ENCODE results near the gene RASL10B. TPM values are rescaled to one million over a fixed set of nuclear protein-coding genes. Genes with fewer than 3 reads are reported as not detected.

Gene RASL10B
- total and polyA plus RNA-seq, 7 donors = 0.60 to 5.5 (median 3.6) TPM; not detected in 1

GRCh38 chr17:35773129-35773528 is 41.7 kb downstream of the RASL10B start:
- no peak for TF ChIP-seq POLR2AphosphoS5 (IDR thresholded peaks at IDR 0.05)
- TF ChIP-seq POLR2A (IDR thresholded peaks at IDR 0.05) = no peak
- TF ChIP-seq EP300 (IDR thresholded peaks at IDR 0.05) = no peak
- TF ChIP-seq, protein P1, sequence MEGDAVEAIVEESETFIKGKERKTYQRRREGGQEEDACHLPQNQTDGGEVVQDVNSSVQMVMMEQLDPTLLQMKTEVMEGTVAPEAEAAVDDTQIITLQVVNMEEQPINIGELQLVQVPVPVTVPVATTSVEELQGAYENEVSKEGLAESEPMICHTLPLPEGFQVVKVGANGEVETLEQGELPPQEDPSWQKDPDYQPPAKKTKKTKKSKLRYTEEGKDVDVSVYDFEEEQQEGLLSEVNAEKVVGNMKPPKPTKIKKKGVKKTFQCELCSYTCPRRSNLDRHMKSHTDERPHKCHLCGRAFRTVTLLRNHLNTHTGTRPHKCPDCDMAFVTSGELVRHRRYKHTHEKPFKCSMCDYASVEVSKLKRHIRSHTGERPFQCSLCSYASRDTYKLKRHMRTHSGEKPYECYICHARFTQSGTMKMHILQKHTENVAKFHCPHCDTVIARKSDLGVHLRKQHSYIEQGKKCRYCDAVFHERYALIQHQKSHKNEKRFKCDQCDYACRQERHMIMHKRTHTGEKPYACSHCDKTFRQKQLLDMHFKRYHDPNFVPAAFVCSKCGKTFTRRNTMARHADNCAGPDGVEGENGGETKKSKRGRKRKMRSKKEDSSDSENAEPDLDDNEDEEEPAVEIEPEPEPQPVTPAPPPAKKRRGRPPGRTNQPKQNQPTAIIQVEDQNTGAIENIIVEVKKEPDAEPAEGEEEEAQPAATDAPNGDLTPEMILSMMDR (IDR thresholded peaks at IDR 0.05) = no peak
- H3K27me3 ChIP-seq = no peaks in the 10 kb centered on the region
- no peaks in the 10 kb centered on the region for H3K9me3 ChIP-seq
- H3K27ac ChIP-seq = peak overlapping the region; percentile 82 to 94 (median 88)
- H3K4me3 ChIP-seq = no peak overlapping the region
- peaks cover 0 to 57% (median 32%) of the 10 kb centered on the region in 4 donors for H3K4me1 ChIP-seq
- H3K36me3 ChIP-seq = no peaks in the 10 kb centered on the region
- DNase-seq = no peak
- WGBS, 2 donors = 76 to 85% methylated on average over 20 of the region's 20 CpGs
- intact Hi-C loops (cut with DNase I) = no loop called here

GRCh38 chr17:35773679-35774425 is 42.4 kb downstream of the RASL10B start:
- 50 to 66% methylated on average over 10 of the region's 10 CpGs for whole genome bisulfite sequencing, 2 donors
- H3K27ac ChIP-seq = peak overlapping the region; percentile 82 to 94 (median 88)
- intact Hi-C loops (cut with DNase I) = no loop called here
- no peaks in the 10 kb centered on the region for H3K9me3 ChIP-seq
- DNase-seq = no peak
- H3K4me3 ChIP-seq = no peak overlapping the region
- no peak for TF ChIP-seq EP300 (IDR thresholded peaks at IDR 0.05)
- TF ChIP-seq POLR2A (IDR thresholded peaks at IDR 0.05) = no peak
- TF ChIP-seq, protein P1 (IDR thresholded peaks at IDR 0.05) = no peak
- TF ChIP-seq POLR2AphosphoS5 (IDR thresholded peaks at IDR 0.05) = no peak
- no peaks in the 10 kb centered on the region for H3K27me3 ChIP-seq
- peaks cover 0 to 57% (median 32%) of the 10 kb centered on the region in 4 donors for H3K4me1 ChIP-seq
- no peaks in the 10 kb centered on the region for H3K36me3 ChIP-seq

GRCh38 chr17:35774499-35774898 is 43.1 kb downstream of the RASL10B start:
- no peaks in the 10 kb centered on the region for H3K27me3 ChIP-seq
- intact Hi-C loops (cut with DNase I) = no loop called here
- 29 to 61% methylated on average over 5 of the region's 5 CpGs for WGBS, 2 donors
- H3K9me3 ChIP-seq = no peaks in the 10 kb centered on the region
- peak overlapping the region; percentile 82 to 94 (median 88) for H3K27ac ChIP-seq
- peak; percentile 92 for DNase-seq
- H3K36me3 ChIP-seq = no peaks in the 10 kb centered on the region
- TF ChIP-seq POLR2A (IDR thresholded peaks at IDR 0.05) (peak in 1 of 2 donors; percentile 37), EP300 (IDR thresholded peaks at IDR 0.05) (no peak), POLR2AphosphoS5 (IDR thresholded peaks at IDR 0.05) (peak; percentile 35 to 84 (median 77))
- H3K4me1 ChIP-seq = peaks cover 0 to 57% (median 32%) of the 10 kb centered on the region in 4 donors
- H3K4me3 ChIP-seq = peak overlapping the region in 3 of 4 donors; percentile 18 to 42 (median 28)

- Histone ChIP-seq H3K4me3 (peak overlapping the region in 3 of 4 donors; percentile 18 to 42 (median 28)), H3K27me3 (no peaks in the 10 kb centered on the region), H3K27ac (peak overlapping the region; percentile 82 to 94 (median 88)), H3K36me3 (no peaks in the 10 kb centered on the region), H3K4me1 (peaks cover 0 to 57% (median 32%) of the 10 kb centered on the region in 4 donors), H3K9me3 (no peaks in the 10 kb centered on the region)
- TF ChIP-seq, protein P1 (IDR thresholded peaks at IDR 0.05) = no peak
- TF ChIP-seq POLR2AphosphoS5 (IDR thresholded peaks at IDR 0.05) (no peak), POLR2A (IDR thresholded peaks at IDR 0.05) (no peak), EP300 (IDR thresholded peaks at IDR 0.05) (no peak)
- intact Hi-C loops (cut with DNase I) = no loop called here
- WGBS, 2 donors = 52 to 70% methylated on average over 5 of the region's 5 CpGs
- no peak for DNase-seq
Observed at GRCh38 chr17:35775039-35775438, 43.6 kb downstream of the RASL10B start.

- 39 to 52% methylated on average over 6 of the region's 6 CpGs for WGBS, 2 donors
- TF ChIP-seq EP300 (IDR thresholded peaks at IDR 0.05) (no peak), POLR2A (IDR thresholded peaks at IDR 0.05) (no peak), POLR2AphosphoS5 (IDR thresholded peaks at IDR 0.05) (no peak)
- TF ChIP-seq, protein P1 (IDR thresholded peaks at IDR 0.05) = no peak
- Histone ChIP-seq H3K27me3 (no peaks in the 10 kb centered on the region), H3K9me3 (no peaks in the 10 kb centered on the region), H3K36me3 (no peaks in the 10 kb centered on the region), H3K4me3 (peak overlapping the region in 2 of 4 donors; percentile 28 to 42), H3K27ac (peak overlapping the region; percentile 82 to 94 (median 88)), H3K4me1 (peaks cover 0 to 57% (median 32%) of the 10 kb centered on the region in 4 donors)
- DNase-seq = no peak
- intact Hi-C loops (cut with DNase I) = no loop called here
Observed at GRCh38 chr17:35775583-35775982, 44.1 kb downstream of the RASL10B start.

Measured in sigmoid colon (tissue), 7 donors.